GM23248 (cell line): ENCODE measurements around the gene GFAP. TPM values are rescaled to one million over a fixed set of nuclear protein-coding genes. Genes with fewer than 3 reads are reported as not detected.

ENCODE experiments used
- DNase-seq: peaks from one replicate; pipeline ENCODE4 v3.0.0-alpha.2; 2015
- H2AFZ ChIP-seq: fragments of 200-600 bp; sonication (generic); 2 replicates; pipeline ENCODE4 v1.6.1; 2016; ENCODE audit warnings: antibody characterized with exemption
- H3F3A ChIP-seq: fragments of 200-600 bp; sonication (generic); 2 replicates; pipeline ENCODE4 v1.6.1; 2016; ENCODE audit warnings: mild to moderate bottlenecking, antibody characterized with exemption, mixed run types; ENCODE audit not compliant: insufficient read depth
- H3K27ac ChIP-seq: fragments of 200-600 bp; sonication (generic); 2 replicates; pipeline ENCODE4 v1.5.1; 2016; ENCODE audit warnings: mild to moderate bottlenecking
- H3K27me3 ChIP-seq: fragments of 200-600 bp; sonication (generic); replicated peaks from 2 replicates; pipeline ENCODE4 v1.6.1; 2016; ENCODE audit warnings: mild to moderate bottlenecking; ENCODE audit not compliant: insufficient read depth
- H3K36me3 ChIP-seq: fragments of 200-600 bp; sonication (generic); 2 replicates; pipeline ENCODE4 v1.6.1; 2016; ENCODE audit warnings: low read depth, mild to moderate bottlenecking
- H3K4me1 ChIP-seq: fragments of 200-600 bp; sonication (generic); 2 replicates; pipeline ENCODE4 v1.6.1; 2016; ENCODE audit warnings: mild to moderate bottlenecking; ENCODE audit not compliant: insufficient read depth
- H3K4me2 ChIP-seq: fragments of 200-600 bp; sonication (generic); one replicate; pipeline ENCODE4 v1.6.1; 2016; ENCODE audit warnings: mild to moderate bottlenecking; ENCODE audit not compliant: unreplicated experiment
- H3K4me3 ChIP-seq: fragments of 200-600 bp; sonication (generic); 2 replicates; pipeline ENCODE4 v1.5.1; 2016; ENCODE audit warnings: mild to moderate bottlenecking
- H3K79me2 ChIP-seq: fragments of 200-600 bp; sonication (generic); 2 replicates; pipeline ENCODE4 v1.6.1; 2016; ENCODE audit warnings: mild to moderate bottlenecking; ENCODE audit not compliant: insufficient read depth
- H3K9ac ChIP-seq: fragments of 200-600 bp; sonication (generic); 2 replicates; pipeline ENCODE4 v1.6.1; 2016; ENCODE audit warnings: mild to moderate bottlenecking
- H3K9me2 ChIP-seq: fragments of 200-600 bp; sonication (generic); 2 replicates; pipeline ENCODE4 v1.6.1; 2016; ENCODE audit warnings: mixed run types, mild to moderate bottlenecking, moderate library complexity; ENCODE audit not compliant: insufficient read depth
- H3K9me3 ChIP-seq: fragments of 200-600 bp; sonication (generic); one replicate; pipeline ENCODE4 v1.6.1; 2017; ENCODE audit warnings: low read depth
- H4K20me1 ChIP-seq: fragments of 200-600 bp; sonication (generic); 2 replicates; pipeline ENCODE4 v1.6.0; 2016; ENCODE audit not compliant: insufficient read depth
- EZH2 ChIP-seq: fragments of 200-600 bp; sonication (generic); IDR thresholded peaks from 2 replicates; pipeline ENCODE4 v1.6.1; 2018; ENCODE audit warnings: antibody characterized with exemption, mild to moderate bottlenecking; ENCODE audit not compliant: insufficient read depth, poor library complexity, severe bottlenecking
- EZH2phosphoT487 ChIP-seq: fragments of 200-600 bp; sonication (generic); IDR thresholded peaks from 2 replicates; pipeline ENCODE4 v1.6.1; 2018; ENCODE audit warnings: antibody characterized with exemption, moderate library complexity, mild to moderate bottlenecking, low read depth; ENCODE audit not compliant: insufficient read depth
- WGBS, 2 experiments: methylation state at CpG; one replicate each; pipeline ENCODE4 v1.1.6; 2015 to 2017; ENCODE audit warnings: low lambda C conversion rate in 2 of 2, low coverage in 1 of 2; ENCODE audit errors: missing lambda C conversion rate in 2 of 2; 5-methylcytosine and 5-hydroxymethylcytosine counted together
- in situ Hi-C: fragments of 300-500 bp; cut with MboI; formaldehyde crosslinking; loops from 2 replicates; pipeline ENCODE4 v1.15.0; 2020
- polyA plus RNA-seq: library from polyadenylated mRNA; unstranded; fragments of >200 nt; fragmentation: Nextera tagmentation; extraction: Ambion mirVana; gene quantifications from 2 replicates; pipeline ENCODE4 v1.2.1, GENCODE V29; 2016
- total RNA-seq: library from RNA; depleted of rRNA; stranded (reverse); fragments of >200 nt; shearing (Covaris generic); gene quantifications from 2 replicates; pipeline ENCODE4 v1.2.3, GENCODE V29; 2014

Gene GFAP
- total and polyA plus RNA-seq, 2 experiments from 2014 or later: 0.49 TPM; not detected in 1

GRCh38 chr17:44926821-44927525 lies 11.7 kb upstream of the GFAP start:
- H3K27ac ChIP-seq: no peak overlapping the region
- no peaks in the 10 kb centered on the region for H4K20me1 ChIP-seq
- no peaks in the 10 kb centered on the region for H3F3A ChIP-seq
- H3K9me3 ChIP-seq: no peaks in the 10 kb centered on the region
- in situ Hi-C loops: loop anchor here (10.0 kb wide), 1 partner anchor 88 kb away; no protein-coding TSS in a partner anchor
- WGBS, 2 experiments: 98 to 99% methylated on average over 15 of the region's 15 CpGs
- no peak for DNase-seq
- no peaks in the 10 kb centered on the region for H3K27me3 ChIP-seq
- H3K9ac ChIP-seq: no peak overlapping the region
- no peak overlapping the region for H3K4me3 ChIP-seq
- no peaks in the 10 kb centered on the region for H3K4me1 ChIP-seq
- no peak overlapping the region for H2AFZ ChIP-seq
- no peak overlapping the region for H3K4me2 ChIP-seq
- H3K79me2 ChIP-seq: no peaks in the 10 kb centered on the region
- H3K36me3 ChIP-seq: no peaks in the 10 kb centered on the region
- TF ChIP-seq EZH2 (no peak), EZH2phosphoT487 (no peak)
- no peaks in the 10 kb centered on the region for H3K9me2 ChIP-seq

DNA sequence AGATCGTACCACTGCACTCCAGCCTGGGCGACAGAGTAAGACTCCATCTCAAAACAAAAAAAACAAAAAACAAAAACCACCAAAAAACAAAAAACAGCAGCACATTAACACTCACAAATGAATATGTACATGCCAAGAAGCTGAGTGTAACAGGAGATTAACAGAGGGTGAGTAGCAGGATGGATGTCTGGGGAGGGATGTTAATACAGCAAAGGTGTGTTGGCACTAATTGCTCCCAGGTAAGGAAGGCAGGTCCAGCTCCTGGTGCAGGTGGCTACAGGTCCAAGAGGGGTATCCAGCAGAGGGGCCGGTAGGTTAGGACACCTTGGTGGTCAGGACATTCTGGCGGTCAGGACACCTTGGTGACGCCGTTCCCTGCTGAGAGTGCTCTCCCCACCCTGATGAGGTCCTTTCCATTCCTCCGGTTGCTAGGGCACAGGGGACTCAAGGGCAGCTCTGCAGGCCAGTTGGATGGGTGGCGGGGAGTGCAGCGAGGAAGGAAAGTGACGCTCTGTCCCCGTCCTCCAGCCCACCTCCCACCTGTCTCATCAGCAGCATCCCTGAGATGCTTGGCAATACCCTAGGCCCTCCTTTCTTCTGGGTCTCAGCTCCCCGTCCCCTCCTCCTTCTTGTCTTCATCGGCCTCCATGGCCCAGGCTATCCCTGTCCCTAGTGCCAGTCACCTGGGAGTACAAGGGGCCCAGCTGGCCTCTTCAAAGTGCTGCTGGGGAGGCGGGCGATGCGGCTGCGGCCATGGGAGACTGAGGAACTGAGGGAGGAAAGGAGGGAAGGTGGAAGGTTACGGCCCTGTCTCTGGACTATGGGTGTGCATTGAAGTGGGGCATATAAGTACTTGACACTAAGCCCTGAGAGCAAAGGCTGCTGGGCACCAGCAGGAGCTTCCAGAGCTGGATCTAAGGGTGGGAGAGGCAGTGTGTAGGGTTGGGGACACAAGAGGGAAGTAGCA lies 10.7 kb upstream of the GFAP start:
- Histone ChIP-seq H3K4me1 (no peaks in the 10 kb centered on the region), H3K36me3 (no peaks in the 10 kb centered on the region), H3K79me2 (no peaks in the 10 kb centered on the region), H3K4me2 (no peak overlapping the region), H3K9me2 (no peaks in the 10 kb centered on the region), H3K4me3 (no peak overlapping the region), H2AFZ (no peak overlapping the region), H3K27ac (no peak overlapping the region), H3K9me3 (no peaks in the 10 kb centered on the region), H3K27me3 (no peaks in the 10 kb centered on the region), H3K9ac (no peak overlapping the region), H3F3A (no peaks in the 10 kb centered on the region), H4K20me1 (no peaks in the 10 kb centered on the region)
- WGBS, 2 experiments: 96 to 97% methylated on average over 18 of the region's 18 CpGs
- TF ChIP-seq EZH2 (no peak), EZH2phosphoT487 (no peak)
- in situ Hi-C loops: loop anchor here (10.0 kb wide), 1 partner anchor 89 kb away; no protein-coding TSS in a partner anchor
- no peak for DNase-seq

DNA sequence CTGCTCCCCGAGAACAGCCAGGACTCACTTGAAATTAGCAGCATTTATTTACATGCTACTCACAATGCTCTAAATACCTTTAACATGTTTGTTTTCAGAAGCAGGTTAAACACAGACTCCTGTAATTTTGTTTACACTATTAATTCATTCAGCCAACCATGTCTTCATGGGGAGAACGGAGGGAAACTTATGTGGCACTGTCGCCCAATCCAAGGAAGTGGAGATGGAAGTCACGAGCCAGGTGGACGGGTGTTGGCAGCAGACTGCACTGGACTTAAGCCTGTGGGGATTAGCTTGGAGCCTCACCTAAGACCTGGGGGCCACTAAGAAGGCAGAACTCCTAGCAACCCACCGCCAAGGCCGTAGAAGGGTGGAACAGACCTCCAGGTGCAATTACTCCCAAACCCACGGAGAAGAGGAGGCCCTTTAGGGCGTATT lies 8.8 kb upstream of the GFAP start:
- no peaks in the 10 kb centered on the region for H3K9me2 ChIP-seq
- H3K27me3 ChIP-seq: no peaks in the 10 kb centered on the region
- no peak overlapping the region for H3K4me3 ChIP-seq
- no peak overlapping the region for H3K4me2 ChIP-seq
- H2AFZ ChIP-seq: no peak overlapping the region
- in situ Hi-C loops: loop anchor here (5.0 to 10.0 kb wide), 2 partner anchors 91 to 198 kb away; no protein-coding TSS in a partner anchor
- WGBS, 2 experiments: 89 to 90% methylated on average over 9 of the region's 9 CpGs
- H4K20me1 ChIP-seq: no peaks in the 10 kb centered on the region
- no peak for TF ChIP-seq EZH2
- TF ChIP-seq EZH2phosphoT487: no peak
- no peak for DNase-seq
- H3K4me1 ChIP-seq: no peaks in the 10 kb centered on the region
- no peak overlapping the region for H3K9ac ChIP-seq
- H3K36me3 ChIP-seq: no peaks in the 10 kb centered on the region
- H3F3A ChIP-seq: no peaks in the 10 kb centered on the region
- H3K9me3 ChIP-seq: no peaks in the 10 kb centered on the region
- no peaks in the 10 kb centered on the region for H3K79me2 ChIP-seq
- H3K27ac ChIP-seq: no peak overlapping the region

GRCh38 chr17:44922746-44923470 lies 7.6 kb upstream of the GFAP start:
- Histone ChIP-seq H3K4me2 (no peak overlapping the region), H3K79me2 (no peaks in the 10 kb centered on the region), H3F3A (no peaks in the 10 kb centered on the region), H3K36me3 (no peaks in the 10 kb centered on the region), H3K4me1 (no peaks in the 10 kb centered on the region), H3K9me3 (no peaks in the 10 kb centered on the region), H3K27me3 (no peaks in the 10 kb centered on the region), H3K9ac (no peak overlapping the region), H3K9me2 (no peaks in the 10 kb centered on the region), H4K20me1 (no peaks in the 10 kb centered on the region), H3K27ac (no peak overlapping the region), H2AFZ (no peak overlapping the region), H3K4me3 (no peak overlapping the region)
- WGBS, 2 experiments: 75 to 78% methylated on average over 17 to 19 of the region's 19 CpGs
- TF ChIP-seq EZH2phosphoT487 (no peak), EZH2 (no peak)
- DNase-seq: no peak
- in situ Hi-C loops: loop anchor here (5.0 to 10.0 kb wide), 2 partner anchors 92 to 199 kb away; no protein-coding TSS in a partner anchor
